ENCODE data around the gene ATXN7L1.

The ATXN7L1 gene

GRCh38 chr7:105614341-105614840, 262.0 kb downstream of the ATXN7L1 start:
- TF ChIP-seq CTCF (IDR thresholded peaks at IDR 0.05; ENCODE audit: low read depth, low read length, missing control alignments), result no peak
- no peak overlapping the region for H3K4me3 ChIP-seq (replicated peaks; ENCODE audit: low read depth, low read length)
- no peak for DNase-seq (ENCODE audit: extremely low read depth, low read depth)

GRCh38 chr7:105613611-105614330, 262.6 kb downstream of the ATXN7L1 start:
- DNase-seq (ENCODE audit: extremely low read depth, low read depth), result no peak
- TF ChIP-seq CTCF (IDR thresholded peaks at IDR 0.05; ENCODE audit: low read depth, low read length, missing control alignments), result no peak
- no peak overlapping the region for H3K4me3 ChIP-seq (replicated peaks; ENCODE audit: low read depth, low read length)

GRCh38 chr7:105612806-105613205, 263.6 kb downstream of the ATXN7L1 start:
- no peak for TF ChIP-seq CTCF (IDR thresholded peaks at IDR 0.05; ENCODE audit: low read depth, low read length, missing control alignments)
- no peak for DNase-seq (ENCODE audit: extremely low read depth, low read depth)

GRCh38 chr7:105611856-105612775, 264.3 kb downstream of the ATXN7L1 start:
- DNase-seq (ENCODE audit: extremely low read depth, low read depth), result no peak
- no peak for TF ChIP-seq CTCF (IDR thresholded peaks at IDR 0.05; ENCODE audit: low read depth, low read length, missing control alignments)

More at GRCh38 chr7:105612806-105613205, 263.6 kb downstream of the ATXN7L1 start:
- no peak overlapping the region for H3K4me3 ChIP-seq (replicated peaks; ENCODE audit: low read depth, low read length)

GRCh38 chr7:105610165-105610930, 266.1 kb downstream of the ATXN7L1 start:
- no peak overlapping the region for H3K4me3 ChIP-seq (replicated peaks; ENCODE audit: low read depth, low read length)
- no peak for TF ChIP-seq CTCF (IDR thresholded peaks at IDR 0.05; ENCODE audit: low read depth, low read length, missing control alignments)
- DNase-seq (ENCODE audit: extremely low read depth, low read depth), result no peak

More at GRCh38 chr7:105611856-105612775, 264.3 kb downstream of the ATXN7L1 start:
- no peak overlapping the region for H3K4me3 ChIP-seq (replicated peaks; ENCODE audit: low read depth, low read length)

Data from HFF-Myc (cell line).